Activated CD8-positive, alpha-beta memory T cell treated with anti-CD3 and anti-CD28 coated beads, Interleukin-2, amount 50 U/mL, for 24 hours (primary cell): ENCODE data around the gene APC2.
A peak's percentile ranks its signal among the peaks of the same experiment; 100 is the strongest.

ENCODE experiments used
- DNase-seq: peaks from one replicate; pipeline ENCODE4 v3.0.0-alpha.2; 2020; ENCODE audit errors: extremely low read depth

APC2 gene

GRCh38 chr19:1449467-1450442 is at the start of gene APC2:
Gene APC2 (plus strand): TSS chr19:1450121. CDS start chr19:1453002, 2,881 bp downstream.
- no peak for DNase-seq

- DNase-seq: no peak
These were observed 49.4 kb upstream of the APC2 start for GRCh38 chr19:1400281-1401137.

- no peak for DNase-seq
These were observed 48.6 kb upstream of the APC2 start, which contains the start of gene GAMT for GRCh38 chr19:1401138-1401888. Gene GAMT (minus strand): TSS chr19:1401542. CDS start chr19:1401476, 66 bp downstream.

GRCh38 chr19:1401889-1402217 is 48.1 kb upstream of the APC2 start:
- no peak for DNase-seq

GRCh38 chr19:1402411-1403070 is 47.4 kb upstream of the APC2 start:
- no peak for DNase-seq

- DNase-seq: peak; percentile 97
These were observed 43.0 kb upstream of the APC2 start for GRCh38 chr19:1406774-1407527.

- no peak for DNase-seq
These were observed 42.2 kb upstream of the APC2 start, which contains the start of gene DAZAP1 for GRCh38 chr19:1407528-1408299. Gene DAZAP1 (plus strand): TSS chr19:1407586. CDS start chr19:1407774, 188 bp downstream.

- DNase-seq: no peak
These were observed 41.4 kb upstream of the APC2 start for GRCh38 chr19:1408300-1409203.

GRCh38 chr19:1409204-1410005 is 40.5 kb upstream of the APC2 start:
- no peak for DNase-seq

GRCh38 chr19:1410136-1410786 is 39.7 kb upstream of the APC2 start:
- DNase-seq: no peak

GRCh38 chr19:1410789-1411188 is 39.1 kb upstream of the APC2 start:
- DNase-seq: no peak

- DNase-seq: no peak
These were observed 38.4 kb upstream of the APC2 start for GRCh38 chr19:1411255-1412191.

GRCh38 chr19:1412323-1412923 is 37.5 kb upstream of the APC2 start:
- no peak for DNase-seq

GRCh38 chr19:1412995-1413800 is 36.7 kb upstream of the APC2 start:
- DNase-seq: no peak
